ENCODE results near the gene HAS3. TPM values are rescaled to one million over a fixed set of nuclear protein-coding genes. Genes with fewer than 3 reads are reported as not detected.

The HAS3 gene
- total RNA-seq, 1 experiment from 2014 or later: 140 TPM

Other genes with a start within 250 kb of the HAS3 start
- gene CHTF8, start 26.9 kb downstream of the HAS3 start, total RNA-seq (2021; ENCODE audit: unreplicated experiment): 184 TPM
- 125 TPM for gene UTP4, start 27.0 kb downstream of the HAS3 start, total RNA-seq (2021; ENCODE audit: unreplicated experiment)
- 38.1 TPM for gene SNTB2, start 81.5 kb downstream of the HAS3 start, total RNA-seq (2021; ENCODE audit: unreplicated experiment)
- gene VPS4A, start 205.7 kb downstream of the HAS3 start, total RNA-seq (2021; ENCODE audit: unreplicated experiment): 42.2 TPM
- 33.9 TPM for gene PDF, start 224.9 kb downstream of the HAS3 start, total RNA-seq (2021; ENCODE audit: unreplicated experiment)
- gene COG8, start 233.9 kb downstream of the HAS3 start, total RNA-seq (2021; ENCODE audit: unreplicated experiment): 50.3 TPM
- gene NIP7, start 234.1 kb downstream of the HAS3 start, total RNA-seq (2021; ENCODE audit: unreplicated experiment): 62.8 TPM
- 0.91 TPM for gene TMED6, start 246.1 kb downstream of the HAS3 start, total RNA-seq (2021; ENCODE audit: unreplicated experiment)

Data from HCT116 (cell line).